Epithelial cell of proximal tubule (primary cell): ENCODE data around the gene UBXN10. TPM values are rescaled to one million over a fixed set of nuclear protein-coding genes. Genes with fewer than 3 reads are reported as not detected.

Experiments
- DNase-seq: peaks from one replicate; pipeline ENCODE4 v3.0.0-alpha.2; 2011; ENCODE audit warnings: low read depth
- H3K4me3 ChIP-seq: 2 replicates; pipeline ENCODE4 v1.5.1; 2011; ENCODE audit warnings: low read depth, mild to moderate bottlenecking, low read length
- total RNA-seq: library from RNA; depleted of rRNA; stranded (reverse); fragments of >200 nt; gene quantifications from 2 replicates; pipeline ENCODE4 v1.2.3, GENCODE V29; 2015
- TF ChIP-seq, protein P1 (sequence below): conservative IDR thresholded peaks from 2 replicates; pipeline ENCODE4 v1.5.1; 2012; ENCODE audit warnings: low read depth, mild to moderate bottlenecking, low read length

Gene UBXN10
- total RNA-seq, 1 donor from 2014 or later, result 0.23 TPM

DNA sequence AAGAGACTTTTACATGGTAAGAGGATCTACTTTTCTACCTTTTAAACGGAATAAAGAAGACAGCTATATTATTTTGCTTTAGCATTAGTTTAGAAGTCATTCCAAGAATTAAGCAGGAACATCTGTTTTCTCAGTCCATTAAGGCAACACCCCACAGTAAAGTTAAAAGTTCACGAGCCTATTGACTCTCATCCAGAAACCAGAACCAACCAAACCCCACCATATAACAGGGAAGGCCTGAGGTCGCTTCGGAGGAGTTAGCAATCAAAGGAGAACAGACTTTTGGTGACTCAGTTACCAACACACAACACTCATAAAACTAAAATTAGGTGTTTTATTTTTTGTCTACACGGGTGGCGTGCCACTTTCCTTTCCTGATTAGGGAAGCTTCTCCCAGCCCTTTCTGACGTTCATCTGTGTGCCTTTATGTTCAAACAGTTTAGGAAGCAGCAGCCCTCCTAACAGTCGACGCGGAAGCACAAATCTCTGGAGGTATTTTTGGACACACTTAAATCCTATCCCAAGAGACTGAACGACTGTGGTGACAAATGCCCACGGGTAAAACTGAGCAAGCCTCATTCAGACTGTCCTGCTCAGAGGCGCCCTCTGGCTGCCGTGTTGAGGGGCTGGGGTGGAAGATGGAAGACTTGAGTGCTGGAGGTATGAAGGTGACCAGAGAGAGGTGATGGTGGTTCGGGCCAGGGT, 9.0 kb downstream of the UBXN10 start:
- no peak overlapping the region for H3K4me3 ChIP-seq
- no peak for DNase-seq
- TF ChIP-seq, protein P1, sequence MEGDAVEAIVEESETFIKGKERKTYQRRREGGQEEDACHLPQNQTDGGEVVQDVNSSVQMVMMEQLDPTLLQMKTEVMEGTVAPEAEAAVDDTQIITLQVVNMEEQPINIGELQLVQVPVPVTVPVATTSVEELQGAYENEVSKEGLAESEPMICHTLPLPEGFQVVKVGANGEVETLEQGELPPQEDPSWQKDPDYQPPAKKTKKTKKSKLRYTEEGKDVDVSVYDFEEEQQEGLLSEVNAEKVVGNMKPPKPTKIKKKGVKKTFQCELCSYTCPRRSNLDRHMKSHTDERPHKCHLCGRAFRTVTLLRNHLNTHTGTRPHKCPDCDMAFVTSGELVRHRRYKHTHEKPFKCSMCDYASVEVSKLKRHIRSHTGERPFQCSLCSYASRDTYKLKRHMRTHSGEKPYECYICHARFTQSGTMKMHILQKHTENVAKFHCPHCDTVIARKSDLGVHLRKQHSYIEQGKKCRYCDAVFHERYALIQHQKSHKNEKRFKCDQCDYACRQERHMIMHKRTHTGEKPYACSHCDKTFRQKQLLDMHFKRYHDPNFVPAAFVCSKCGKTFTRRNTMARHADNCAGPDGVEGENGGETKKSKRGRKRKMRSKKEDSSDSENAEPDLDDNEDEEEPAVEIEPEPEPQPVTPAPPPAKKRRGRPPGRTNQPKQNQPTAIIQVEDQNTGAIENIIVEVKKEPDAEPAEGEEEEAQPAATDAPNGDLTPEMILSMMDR, result peak; percentile 97

- TF ChIP-seq, protein P1, result no peak
- DNase-seq, result no peak
Measured at GRCh38 chr1:20195462-20195780, 9.5 kb downstream of the UBXN10 start.

GRCh38 chr1:20197329-20197791, 11.5 kb downstream of the UBXN10 start:
- TF ChIP-seq, protein P1, result no peak
- H3K4me3 ChIP-seq, result no peak overlapping the region
- no peak for DNase-seq

More at GRCh38 chr1:20195462-20195780, 9.5 kb downstream of the UBXN10 start:
- H3K4me3 ChIP-seq, result no peak overlapping the region

DNA sequence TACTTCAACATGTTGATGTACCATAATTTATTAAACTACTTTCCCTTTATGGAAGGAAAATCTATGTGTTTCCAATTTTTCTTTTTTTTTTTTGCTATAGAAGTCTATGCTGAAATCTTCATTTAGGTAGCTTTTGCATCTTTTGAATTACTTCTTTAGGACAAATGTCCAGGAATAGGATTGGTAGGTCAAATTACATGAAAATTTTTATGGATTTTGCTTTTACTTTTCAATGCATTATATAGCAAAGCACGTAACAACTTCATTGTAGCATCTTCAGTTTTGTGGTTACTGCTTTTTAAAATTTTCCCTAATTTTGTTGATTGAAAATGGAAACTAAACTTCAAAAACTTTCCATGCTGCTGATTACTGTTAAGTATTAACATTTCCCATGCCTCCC, 12.4 kb downstream of the UBXN10 start:
- no peak overlapping the region for H3K4me3 ChIP-seq
- TF ChIP-seq, protein P1, result no peak
- DNase-seq, result no peak

DNA sequence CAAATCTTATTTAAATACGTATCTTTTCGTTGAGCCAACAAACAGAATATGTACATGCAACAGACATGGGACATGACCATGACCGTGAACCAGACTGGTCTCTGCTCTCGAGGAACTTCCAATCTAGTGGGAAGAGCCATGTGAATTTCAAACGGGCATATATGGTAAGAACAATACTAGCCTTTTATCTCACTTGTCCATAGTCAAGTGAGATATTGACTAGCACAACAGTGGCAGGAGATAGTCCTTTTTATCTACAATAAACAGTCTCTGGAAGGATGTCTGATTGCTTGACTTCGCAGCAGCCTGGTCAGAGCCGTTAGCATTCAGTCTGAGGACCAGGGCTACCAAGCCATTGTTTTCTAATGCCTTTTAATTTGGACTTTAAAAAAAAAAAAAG, 13.0 kb downstream of the UBXN10 start:
- TF ChIP-seq, protein P1, result no peak
- no peak for DNase-seq
- H3K4me3 ChIP-seq, result no peak overlapping the region

- DNase-seq, result no peak
- H3K4me3 ChIP-seq, result no peak overlapping the region
Measured at GRCh38 chr1:20199403-20199802, 13.5 kb downstream of the UBXN10 start.

More at GRCh38 chr1:20199403-20199802, 13.5 kb downstream of the UBXN10 start:
- TF ChIP-seq, protein P1, result no peak
